Heart left ventricle (tissue), 16 donors: Measurements from ENCODE around the gene ADAM23. TPM values are rescaled to one million over a fixed set of nuclear protein-coding genes. Genes with fewer than 3 reads are reported as not detected.

Source experiments
- ATAC-seq, 4 donors: fragments of 200-7000 bp; cut with Tn5 transposase; one replicate each; pipeline ENCODE4 v1.9.1; 2020 to 2022; ENCODE audit warnings: moderate library complexity in 4 of 4, mild to moderate bottlenecking in 3 of 4, moderate number of reproducible peaks in 1 of 4
- DNase-seq, 5 donors: peaks; one replicate each; pipeline ENCODE4 v3.0.0-alpha.2; 2020
- H3K27ac ChIP-seq, 12 donors: fragments of 200-600 bp; sonication (generic) in 4 of 12; one replicate each; pipeline versions ENCODE4 v1.5.0 to v1.8.0; 2016 to 2022; ENCODE audit warnings: mild to moderate bottlenecking in 2 of 12
- H3K27me3 ChIP-seq, 9 donors: fragments of 200-600 bp; sonication (generic) in 2 of 9; one replicate each; pipeline versions ENCODE4 v1.5.1 to v1.8.0; 2016 to 2022; ENCODE audit warnings: mild to moderate bottlenecking in 3 of 9
- H3K36me3 ChIP-seq, 9 donors: fragments of 200-600 bp; sonication (generic) in 2 of 9; one replicate each; pipeline versions ENCODE4 v1.5.0 to v1.8.0; 2018 to 2022; ENCODE audit warnings: mild to moderate bottlenecking in 2 of 9
- H3K4me1 ChIP-seq, 12 donors: fragments of 200-600 bp; sonication (generic) in 4 of 12; one replicate each; pipeline versions ENCODE4 v1.5.0 to v1.8.0; 2016 to 2022; ENCODE audit warnings: mild to moderate bottlenecking in 3 of 12
- H3K4me3 ChIP-seq, 12 donors: fragments of 200-600 bp; sonication (generic) in 4 of 12; one replicate each; pipeline versions ENCODE4 v1.5.0 to v1.8.0; 2017 to 2022; ENCODE audit warnings: mild to moderate bottlenecking in 9 of 12, moderate library complexity in 4 of 12
- H3K9me3 ChIP-seq, 12 donors: fragments of 200-600 bp; sonication (generic) in 4 of 12; one replicate each; pipeline versions ENCODE4 v1.5.0 to v1.8.0; 2016 to 2022; ENCODE audit warnings: mild to moderate bottlenecking in 1 of 12
- POLR2A ChIP-seq, 2 donors: fragments of 450-650 bp; IDR thresholded peaks; one replicate each; pipeline ENCODE4 v1.6.1; 2017; ENCODE audit warnings: antibody characterized with exemption in 2 of 2, mild to moderate bottlenecking in 2 of 2, moderate library complexity in 2 of 2
- WGBS, 4 donors: extraction: QIAGEN DNeasy Blood & Tissue Kit in 2 of 4; methylation state at CpG; one replicate each; pipeline versions ENCODE4 v1.1.5 to v1.1.7; 2013 to 2018; 5-methylcytosine and 5-hydroxymethylcytosine counted together
- intact Hi-C, 10 donors: fragments of 100-400 bp; cut with DNase I; formaldehyde crosslinking; loops; one replicate each; pipeline versions ENCODE4 v1.11.1 to v1.14.2; 2022
- polyA plus RNA-seq, 2 donors: library from polyadenylated mRNA; stranded (reverse); fragments of 200-250 nt; gene quantifications; one replicate each; pipeline ENCODE4 v1.2.3, GENCODE V29; 2013
- total RNA-seq, 9 donors: library from RNA; depleted of rRNA in 2 of 9; stranded (reverse); fragments of >200 nt in 2 of 9; fragmentation: NEBNext Ultra II Directional in 3 of 9; extraction: Animal tissue kit (Norgen Biotek cat#: 25700) in 3 of 9; gene quantifications; one replicate each; pipeline versions ENCODE4 v1.1.0 to v1.2.4, GENCODE V29; 2016 to 2023
- TF ChIP-seq, protein P1 (sequence below), 12 donors: fragments of 200-600 bp; sonication (generic) in 4 of 12; IDR thresholded peaks; one replicate each; pipeline versions ENCODE4 v1.5.0 to v1.8.0; 2018 to 2022; ENCODE audit warnings: antibody characterized with exemption in 12 of 12, mild to moderate bottlenecking in 5 of 12
- donor health status: ischemic (EF 13 %, LVEDD 7.1; RV severe dilation, severe dysfunction).
- donor health status: healthy with polysubstance abuse.
- donor health status: DM: no; HTN: yes; CAD: no.
- donor health status: DM: no; HTN: no; CAD: no.
- donor health status: ischemic (EF 25% LVEDD 6.9; RV normal size, moderate dysfunction).
- donor health status: ischemic (EF 25% LVEDD 5.7; RV mildly dilated, moderate dysfunction).
- donor health status: healthy.
- donor health status: DM: yes; HTN: yes; CAD: no.
- donor health status: ischemic (EF 35%, LVEDD 5.7; RV mildly dilated, moderate dysfunction).
- donor health status: nonischemic (EF 11% LVEDD 7.7; RV severe dilation, severe dysfunction).
- donor health status: DM: yes; HTN: yes; CAD: no.
- donor health status: PGD.
- donor health status: ischemic (EF 29% LVEDD 5.4; RV normal size, mild dysfunction).
- donor health status: nonischemic (EF 23%, LVEDD 6.1; RV moderate dilation, normal function).

Gene ADAM23
- total and polyA plus RNA-seq, 11 donors = 18.6 to 87.4 (median 57.9) TPM

DNA sequence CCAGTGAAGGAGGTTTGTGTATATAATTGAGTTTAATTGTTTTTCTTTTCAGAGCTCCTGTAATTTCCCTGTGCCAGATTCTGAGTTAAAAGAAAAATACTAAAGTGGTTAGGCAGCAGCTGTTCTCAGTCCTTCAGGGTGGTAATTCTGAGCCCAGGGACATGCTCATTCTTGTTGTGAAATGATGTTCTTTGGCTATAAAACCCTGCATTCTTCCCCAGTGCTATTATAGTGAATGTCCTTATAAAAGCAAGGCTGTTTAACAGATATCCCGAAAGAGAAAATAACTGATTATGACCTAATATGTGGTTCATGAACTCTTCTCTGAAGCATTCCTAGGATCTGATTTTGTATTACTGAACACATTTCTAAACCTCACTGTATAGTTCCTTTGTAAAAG, 34.0 kb downstream of the ADAM23 start:
- H3K27ac ChIP-seq = no peak overlapping the region
- DNase-seq (no peak), ATAC-seq (peak in 2 of 4 donors; percentile 49 to 61)
- WGBS, 4 donors = 67 to 82% (median 73%) methylated on average over 1 of the region's 1 CpG
- H3K36me3 ChIP-seq = no peaks in the 10 kb centered on the region
- peaks cover 0 to 12% (median 2%) of the 10 kb centered on the region in 12 donors for H3K4me1 ChIP-seq
- H3K27me3 ChIP-seq = peaks cover 0 to 4% (median 0%) of the 10 kb centered on the region in 9 donors
- H3K4me3 ChIP-seq = no peak overlapping the region
- no peaks in the 10 kb centered on the region for H3K9me3 ChIP-seq
- intact Hi-C loops = no loop called here
- TF ChIP-seq, protein P1, sequence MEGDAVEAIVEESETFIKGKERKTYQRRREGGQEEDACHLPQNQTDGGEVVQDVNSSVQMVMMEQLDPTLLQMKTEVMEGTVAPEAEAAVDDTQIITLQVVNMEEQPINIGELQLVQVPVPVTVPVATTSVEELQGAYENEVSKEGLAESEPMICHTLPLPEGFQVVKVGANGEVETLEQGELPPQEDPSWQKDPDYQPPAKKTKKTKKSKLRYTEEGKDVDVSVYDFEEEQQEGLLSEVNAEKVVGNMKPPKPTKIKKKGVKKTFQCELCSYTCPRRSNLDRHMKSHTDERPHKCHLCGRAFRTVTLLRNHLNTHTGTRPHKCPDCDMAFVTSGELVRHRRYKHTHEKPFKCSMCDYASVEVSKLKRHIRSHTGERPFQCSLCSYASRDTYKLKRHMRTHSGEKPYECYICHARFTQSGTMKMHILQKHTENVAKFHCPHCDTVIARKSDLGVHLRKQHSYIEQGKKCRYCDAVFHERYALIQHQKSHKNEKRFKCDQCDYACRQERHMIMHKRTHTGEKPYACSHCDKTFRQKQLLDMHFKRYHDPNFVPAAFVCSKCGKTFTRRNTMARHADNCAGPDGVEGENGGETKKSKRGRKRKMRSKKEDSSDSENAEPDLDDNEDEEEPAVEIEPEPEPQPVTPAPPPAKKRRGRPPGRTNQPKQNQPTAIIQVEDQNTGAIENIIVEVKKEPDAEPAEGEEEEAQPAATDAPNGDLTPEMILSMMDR (IDR thresholded peaks at IDR 0.05) = no peak

DNA sequence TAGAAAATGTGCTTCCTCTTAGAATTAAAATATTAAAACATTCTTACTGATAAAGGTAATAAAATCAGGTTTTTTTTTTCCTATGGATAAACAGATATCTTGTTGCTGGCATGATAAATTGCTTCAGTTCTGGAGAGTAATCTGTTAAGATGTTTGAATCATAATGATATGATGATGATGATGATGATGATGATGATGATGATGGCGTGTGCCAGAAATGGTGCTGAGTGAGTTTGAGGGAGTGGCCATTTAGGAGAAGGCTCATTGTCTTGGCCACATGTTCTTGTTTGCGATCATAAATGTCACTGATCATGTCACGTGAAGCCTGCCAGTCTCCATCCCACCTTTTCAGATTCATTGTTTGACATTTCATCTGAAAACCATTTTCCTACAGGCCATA, 35.0 kb downstream of the ADAM23 start:
- no peak for TF ChIP-seq POLR2A (IDR thresholded peaks at IDR 0.05)
- TF ChIP-seq, protein P1 (IDR thresholded peaks at IDR 0.05) = no peak
- intact Hi-C loops = no loop called here
- H3K9me3 ChIP-seq = no peaks in the 10 kb centered on the region
- H3K4me3 ChIP-seq = no peak overlapping the region
- H3K27me3 ChIP-seq = peaks cover 0 to 4% (median 0%) of the 10 kb centered on the region in 9 donors
- no peak for DNase-seq
- 79 to 92% (median 88%) methylated on average over 3 of the region's 3 CpGs for WGBS, 4 donors
- H3K27ac ChIP-seq = no peak overlapping the region
- H3K4me1 ChIP-seq = peaks cover 0 to 22% (median 4%) of the 10 kb centered on the region in 12 donors
- H3K36me3 ChIP-seq = no peaks in the 10 kb centered on the region
- ATAC-seq = no peak

GRCh38 chr2:206480161-206480560, 36.8 kb downstream of the ADAM23 start:
- H3K4me1 ChIP-seq = peaks cover 0 to 23% (median 4%) of the 10 kb centered on the region in 12 donors
- DNase-seq (no peak), ATAC-seq (no peak)
- H3K9me3 ChIP-seq = no peaks in the 10 kb centered on the region
- H3K27ac ChIP-seq = no peak overlapping the region
- H3K4me3 ChIP-seq = no peak overlapping the region
- H3K36me3 ChIP-seq = no peaks in the 10 kb centered on the region
- WGBS, 4 donors = 40 to 52% (median 48%) methylated on average over 2 of the region's 2 CpGs
- H3K27me3 ChIP-seq = peaks cover 0 to 4% (median 0%) of the 10 kb centered on the region in 9 donors
- TF ChIP-seq POLR2A (IDR thresholded peaks at IDR 0.05) = no peak
- TF ChIP-seq, protein P1 (IDR thresholded peaks at IDR 0.05) = no peak
- intact Hi-C loops = no loop called here

DNA sequence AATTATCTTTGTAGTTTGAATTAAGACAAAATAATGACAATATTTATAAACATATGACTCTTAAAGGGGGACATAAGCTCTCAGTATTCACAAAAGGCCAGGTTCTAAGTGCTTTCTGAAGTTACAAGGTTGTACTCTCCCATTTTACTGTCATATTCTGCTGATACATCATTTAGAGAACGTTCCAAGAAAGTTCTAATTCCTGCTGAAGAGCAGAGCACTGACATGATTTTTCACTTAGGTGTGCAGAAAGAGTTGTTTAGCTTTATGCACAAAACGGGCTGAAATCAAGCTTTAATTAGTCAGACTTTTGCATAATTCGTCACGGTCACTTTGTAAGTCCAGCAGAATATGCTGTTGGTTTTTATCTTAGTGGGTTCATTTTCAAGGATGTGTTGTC, 37.3 kb downstream of the ADAM23 start:
- H3K36me3 ChIP-seq = no peaks in the 10 kb centered on the region
- no peak overlapping the region for H3K4me3 ChIP-seq
- ATAC-seq = no peak
- H3K27ac ChIP-seq = no peak overlapping the region
- intact Hi-C loops = no loop called here
- TF ChIP-seq, protein P1 (IDR thresholded peaks at IDR 0.05) = no peak
- TF ChIP-seq POLR2A (IDR thresholded peaks at IDR 0.05) = no peak
- peaks cover 0 to 4% (median 0%) of the 10 kb centered on the region in 9 donors for H3K27me3 ChIP-seq
- no peaks in the 10 kb centered on the region for H3K9me3 ChIP-seq
- peaks cover 0 to 23% (median 4%) of the 10 kb centered on the region in 12 donors for H3K4me1 ChIP-seq
- WGBS, 4 donors = 80 to 83% (median 82%) methylated on average over 4 of the region's 4 CpGs
- no peak for DNase-seq
